KG1 (cell line): ENCODE results near the gene FAM234A.
"Not testable (repeated sequence)": the region's sequence is repeated elsewhere in the genome, so short reads cannot be mapped to it uniquely, and the experiment has no call there.

Source experiments
- DNase-seq: peaks from one replicate; lab custom pipeline; 2025; lab: John Stamatoyannopoulos, UW

FAM234A gene

GRCh38 chr16:265711-266110 lies 31.1 kb downstream of the FAM234A start:
- no peak for DNase-seq

DNA sequence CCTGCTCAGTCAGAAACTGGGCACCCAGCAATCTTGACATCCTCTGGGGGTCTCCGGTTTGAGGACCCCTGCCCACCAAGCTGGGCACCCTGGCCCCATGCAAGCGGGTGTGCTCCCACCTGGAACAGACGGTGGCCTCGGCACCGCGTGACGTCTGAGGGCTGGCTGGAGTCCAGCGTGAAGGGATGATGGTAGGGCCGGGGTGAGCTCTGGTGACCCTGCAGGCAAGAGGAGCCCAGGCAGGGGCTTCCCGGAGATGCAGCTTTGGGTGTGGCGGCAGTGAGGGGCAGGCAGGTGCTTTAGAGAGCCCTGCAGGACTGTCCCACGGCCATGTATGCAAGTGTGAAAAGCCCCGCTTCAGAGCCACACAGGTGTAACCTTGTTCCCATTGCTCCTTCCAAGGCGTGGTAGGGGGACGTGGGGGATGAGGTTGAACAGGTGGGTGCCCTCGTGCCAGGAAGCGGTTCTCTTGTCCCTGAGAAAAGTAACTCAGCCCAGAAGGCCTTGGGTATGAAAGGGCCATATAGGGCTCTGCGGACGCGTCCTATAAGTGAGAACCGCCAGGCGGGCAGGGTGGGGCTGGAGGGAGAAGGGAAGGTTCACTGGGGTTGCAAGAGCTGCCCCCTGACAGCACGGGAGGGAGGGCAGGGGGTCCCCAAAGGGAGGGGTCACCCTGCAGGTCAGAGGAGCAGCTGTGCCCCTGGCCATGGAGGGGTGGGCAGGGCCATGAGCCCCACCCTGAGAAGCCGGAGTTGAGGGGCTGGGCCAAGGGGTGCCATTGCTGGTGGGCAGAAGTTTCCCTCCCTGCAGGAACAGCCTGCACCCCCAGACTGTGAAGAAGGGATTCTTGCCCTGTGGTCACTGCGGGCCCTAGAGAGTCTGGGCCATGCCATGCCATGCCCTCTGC lies 31.9 kb downstream of the FAM234A start:
- DNase-seq: no peak

DNA sequence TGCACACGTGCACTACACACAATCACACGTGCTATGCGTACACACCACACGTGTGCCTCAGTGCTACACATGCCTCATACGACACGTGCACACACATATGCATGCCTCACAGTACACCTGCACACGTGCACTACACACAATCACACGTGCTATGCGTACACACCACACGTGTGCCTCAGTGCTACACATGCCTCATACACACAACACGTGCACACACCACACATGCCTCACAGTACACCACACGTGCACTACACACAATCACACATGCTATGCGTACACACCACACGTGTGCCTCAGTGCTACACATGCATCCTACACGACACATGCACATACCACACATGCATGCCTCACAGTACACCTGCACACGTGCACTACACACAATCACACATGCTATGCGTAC lies 32.9 kb downstream of the FAM234A start:
- not testable (repeated sequence) for DNase-seq

- no peak for DNase-seq
These were observed 33.8 kb downstream of the FAM234A start for GRCh38 chr16:268141-269053.

GRCh38 chr16:269061-269796 lies 34.6 kb downstream of the FAM234A start:
- DNase-seq: no peak

DNA sequence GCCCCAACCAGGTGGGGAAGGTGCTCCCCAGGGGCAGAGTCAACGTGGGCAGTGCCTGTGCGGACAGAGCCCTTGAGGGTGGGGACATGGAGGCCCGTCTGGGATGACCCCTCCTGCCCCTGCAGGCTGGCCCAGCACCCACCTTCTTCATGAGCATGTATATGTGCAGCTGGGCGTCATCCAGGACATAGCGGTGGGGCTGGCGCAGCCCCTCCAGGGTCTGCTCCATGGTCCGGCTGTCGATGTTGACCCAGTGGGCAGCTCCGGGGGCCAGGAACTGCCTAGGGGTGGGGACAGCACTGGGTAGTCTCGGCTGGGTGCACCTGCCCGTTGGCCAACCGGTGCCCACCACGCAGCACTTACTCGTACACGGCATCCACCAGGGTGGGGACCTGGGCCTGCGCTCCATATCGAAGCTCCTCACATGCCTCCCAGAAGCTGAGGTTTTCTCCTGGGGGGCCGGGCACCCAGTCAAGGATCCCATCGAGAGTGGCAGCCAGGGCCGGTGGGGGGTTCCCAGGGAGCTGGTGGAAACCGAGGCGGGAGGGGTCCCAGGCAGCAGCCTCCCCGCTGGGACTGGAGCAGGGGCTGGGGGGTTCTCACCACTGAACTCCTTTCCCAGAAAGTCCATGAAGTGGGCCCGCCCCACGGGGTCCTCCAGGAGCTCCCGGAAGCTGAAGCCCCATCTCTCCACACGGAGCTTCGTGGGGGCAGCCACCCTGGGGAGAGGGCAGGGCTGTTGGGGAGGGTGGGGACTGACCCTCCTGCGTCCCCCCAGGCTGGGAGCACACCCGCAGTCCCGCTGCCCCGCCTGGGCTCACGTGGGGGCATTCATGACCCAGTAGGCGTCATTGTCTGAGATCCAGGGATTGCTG lies 36.0 kb downstream of the FAM234A start:
- DNase-seq: no peak

- DNase-seq: no peak
These were observed 38.3 kb downstream of the FAM234A start for GRCh38 chr16:272633-273546.

DNA sequence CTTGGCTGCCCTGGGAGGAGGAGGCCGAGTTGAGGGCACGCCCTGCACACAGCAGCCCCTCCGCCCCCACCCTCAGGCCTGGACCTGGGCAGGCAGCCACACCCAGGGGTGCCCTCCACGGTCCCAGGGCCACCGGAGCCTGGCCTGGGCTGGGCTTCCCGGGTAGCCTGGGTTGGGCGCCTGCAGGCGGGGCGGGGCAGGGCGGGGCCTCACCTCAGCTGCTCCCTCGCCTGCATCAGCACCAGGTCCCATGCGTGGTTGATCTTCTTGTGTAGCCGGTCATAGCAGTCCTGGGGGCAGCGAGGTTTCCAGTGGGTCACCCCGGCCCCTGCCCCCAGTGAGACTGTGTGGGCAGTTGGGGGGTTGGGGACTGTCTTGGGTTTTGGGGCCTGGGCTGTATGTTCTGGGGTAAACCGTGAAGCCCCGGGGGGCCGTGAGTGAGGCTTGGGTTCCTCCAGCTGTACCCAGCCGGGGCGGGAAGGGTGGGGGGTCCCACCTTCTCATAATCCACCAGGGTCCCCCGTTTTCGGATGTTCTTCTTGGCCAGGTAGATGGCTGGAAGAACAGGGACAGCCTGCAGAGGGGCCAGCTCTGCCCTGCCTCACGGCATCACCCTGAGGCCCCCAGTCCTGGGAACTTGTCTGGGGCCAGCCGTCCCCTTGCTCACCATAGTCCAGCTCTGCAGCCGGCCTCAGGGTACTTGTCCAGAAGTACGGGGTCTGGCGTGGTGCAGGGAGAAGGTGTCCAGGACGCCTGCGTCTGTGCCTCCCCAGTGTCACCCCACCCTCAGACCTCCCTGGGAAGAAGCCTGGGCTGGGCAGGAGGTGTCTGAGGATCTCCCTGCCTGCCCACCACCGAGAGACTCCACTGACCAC lies 39.2 kb downstream of the FAM234A start:
- DNase-seq: no peak

GRCh38 chr16:275041-275641 lies 40.5 kb downstream of the FAM234A start:
- no peak for DNase-seq

DNA sequence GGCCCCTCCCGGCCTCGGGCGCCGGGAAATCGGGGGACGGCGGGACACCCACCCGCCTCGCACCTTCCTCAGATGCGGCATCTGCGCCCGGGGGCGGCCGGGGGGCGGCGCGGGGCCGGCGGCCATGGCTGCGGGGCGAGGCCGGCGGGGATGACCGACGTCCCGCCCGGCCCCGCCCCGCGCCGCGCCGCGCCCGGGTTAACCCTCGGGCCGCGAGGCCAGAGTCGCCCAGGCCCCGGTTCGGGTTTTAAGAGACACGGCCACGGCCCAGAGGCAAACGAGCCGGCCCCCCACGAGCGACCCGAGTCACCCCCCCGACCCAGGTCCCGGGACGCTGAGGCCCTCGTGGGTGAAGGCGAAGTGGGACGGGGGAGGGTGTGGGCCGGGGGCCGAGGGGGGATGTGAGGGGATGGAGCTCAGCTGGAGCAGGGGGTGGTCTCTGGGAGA lies 41.2 kb downstream of the FAM234A start, which contains the start of gene RGS11:
Gene RGS11, minus strand, starts transcription at position 159 of the 447 bp plus-strand sequence. Its CDS starts 33 bp downstream, at position 126.
- no peak for DNase-seq

GRCh38 chr16:276426-277077 lies 41.9 kb downstream of the FAM234A start:
- no peak for DNase-seq

DNA sequence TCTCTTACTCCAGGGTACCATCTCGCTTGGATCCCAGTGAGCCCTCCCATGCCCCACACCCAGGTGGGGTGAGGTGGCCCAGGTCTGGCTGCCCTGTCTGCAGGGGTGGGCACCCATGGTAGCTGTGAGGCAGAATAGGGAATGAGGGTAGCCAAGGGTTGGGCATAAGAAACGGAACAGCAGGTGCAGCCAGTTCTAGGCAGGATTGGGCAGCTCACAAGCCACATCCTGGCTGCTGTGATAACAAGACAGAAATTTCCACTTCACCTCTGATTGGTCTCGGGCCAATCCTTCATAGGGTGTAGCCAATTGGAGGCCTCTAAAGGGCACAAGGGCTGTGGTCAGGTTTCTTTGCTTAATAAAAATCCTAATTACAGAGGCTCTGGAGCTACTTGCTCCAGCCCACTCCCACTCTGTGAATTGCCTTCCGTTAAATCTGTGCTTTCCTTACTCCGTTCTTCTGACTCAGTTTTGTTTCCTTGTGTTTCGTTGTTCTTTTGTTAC lies 44.3 kb downstream of the FAM234A start:
- no peak for DNase-seq

DNA sequence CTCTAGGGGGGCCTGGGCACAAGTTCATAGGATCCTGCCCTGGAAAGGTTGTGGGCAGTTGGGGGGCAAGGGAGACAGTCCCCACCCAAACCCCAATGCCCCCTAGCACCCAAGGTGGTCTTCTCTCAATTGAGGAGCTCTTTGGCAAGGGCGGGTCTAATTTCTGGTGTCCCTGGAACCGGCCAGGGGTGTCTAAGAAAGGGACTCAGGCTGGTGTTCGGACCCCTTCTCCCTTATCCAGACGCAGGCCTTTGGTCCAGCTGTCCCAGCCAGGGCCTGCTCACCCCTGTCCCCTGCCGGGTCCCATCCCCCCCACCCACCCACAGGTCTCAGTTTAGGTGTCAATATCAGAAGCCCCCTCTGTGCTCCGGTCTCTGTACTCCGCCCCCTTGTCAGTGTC lies 44.9 kb downstream of the FAM234A start:
- DNase-seq: no peak

GRCh38 chr16:280005-280460 lies 45.4 kb downstream of the FAM234A start:
- no peak for DNase-seq

DNA sequence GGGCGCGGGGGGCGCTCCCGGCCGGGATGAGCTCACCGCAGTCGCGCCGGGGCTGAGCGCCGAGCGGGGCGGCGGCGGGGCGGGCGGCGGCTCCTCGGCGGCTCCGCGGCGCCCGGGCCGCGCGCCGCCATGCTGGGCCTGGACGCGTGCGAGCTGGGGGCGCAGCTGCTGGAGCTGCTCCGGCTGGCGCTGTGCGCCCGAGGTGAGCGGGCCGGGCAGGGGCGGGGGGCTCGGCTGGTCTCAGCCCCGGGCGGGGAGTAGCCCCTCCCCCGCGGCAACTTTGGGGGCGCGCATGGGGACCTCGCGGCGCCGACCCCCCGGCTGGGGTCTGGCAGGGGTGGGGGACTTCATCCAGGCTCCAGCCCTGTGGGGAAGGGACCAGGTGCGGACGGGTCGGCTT lies 45.9 kb downstream of the FAM234A start, which contains the start of gene ARHGDIG:
Gene ARHGDIG, plus strand, starts transcription at position 40 of the 400 bp plus-strand sequence. Its CDS starts 90 bp downstream, at position 130.
- DNase-seq: no peak

GRCh38 chr16:280991-281659 lies 46.5 kb downstream of the FAM234A start:
- DNase-seq: no peak
